SHP77 treated with DMSO at 0.1 percent for 48 hours (cell line): ENCODE data around the gene C1QTNF8.

ENCODE experiments used
- DNase-seq: peaks from one replicate; lab custom pipeline; 2025; lab: John Stamatoyannopoulos, UW

Gene C1QTNF8

DNA sequence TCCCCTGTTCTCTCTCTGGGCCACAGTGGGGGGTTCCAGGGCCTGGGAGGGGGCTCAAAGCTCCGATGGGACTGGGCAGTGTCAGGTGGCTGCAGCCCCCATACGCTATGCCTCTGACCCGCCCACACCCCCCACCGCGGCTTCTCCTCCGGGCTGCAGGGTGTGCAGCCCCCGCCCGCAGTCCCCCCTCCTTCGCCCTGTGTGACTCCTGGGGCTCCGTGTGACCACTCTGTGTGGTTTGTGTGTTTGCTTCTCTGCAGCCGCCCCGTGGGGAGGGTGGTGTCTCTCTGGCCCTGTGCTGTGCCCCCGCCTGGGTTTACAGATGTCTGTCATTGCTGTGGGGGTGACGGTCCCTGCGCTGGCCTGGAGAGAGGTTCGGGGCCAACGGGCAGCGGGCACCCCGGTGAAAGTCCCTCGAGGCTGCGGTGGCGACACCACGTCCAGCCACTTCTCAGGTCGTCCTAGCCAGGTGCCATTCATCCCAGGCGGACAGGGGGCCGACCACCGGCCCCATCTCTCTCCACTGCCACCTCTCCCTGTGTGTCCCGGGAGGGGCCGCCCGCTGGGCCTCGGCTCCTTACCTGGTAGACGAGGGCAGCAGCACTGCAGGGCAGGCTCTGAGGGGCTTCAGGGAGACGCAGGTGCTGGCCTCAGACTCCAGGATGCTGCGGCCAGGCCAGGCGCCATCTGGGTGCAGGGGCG is 18.0 kb downstream of the C1QTNF8 start:
- DNase-seq, result no peak

DNA sequence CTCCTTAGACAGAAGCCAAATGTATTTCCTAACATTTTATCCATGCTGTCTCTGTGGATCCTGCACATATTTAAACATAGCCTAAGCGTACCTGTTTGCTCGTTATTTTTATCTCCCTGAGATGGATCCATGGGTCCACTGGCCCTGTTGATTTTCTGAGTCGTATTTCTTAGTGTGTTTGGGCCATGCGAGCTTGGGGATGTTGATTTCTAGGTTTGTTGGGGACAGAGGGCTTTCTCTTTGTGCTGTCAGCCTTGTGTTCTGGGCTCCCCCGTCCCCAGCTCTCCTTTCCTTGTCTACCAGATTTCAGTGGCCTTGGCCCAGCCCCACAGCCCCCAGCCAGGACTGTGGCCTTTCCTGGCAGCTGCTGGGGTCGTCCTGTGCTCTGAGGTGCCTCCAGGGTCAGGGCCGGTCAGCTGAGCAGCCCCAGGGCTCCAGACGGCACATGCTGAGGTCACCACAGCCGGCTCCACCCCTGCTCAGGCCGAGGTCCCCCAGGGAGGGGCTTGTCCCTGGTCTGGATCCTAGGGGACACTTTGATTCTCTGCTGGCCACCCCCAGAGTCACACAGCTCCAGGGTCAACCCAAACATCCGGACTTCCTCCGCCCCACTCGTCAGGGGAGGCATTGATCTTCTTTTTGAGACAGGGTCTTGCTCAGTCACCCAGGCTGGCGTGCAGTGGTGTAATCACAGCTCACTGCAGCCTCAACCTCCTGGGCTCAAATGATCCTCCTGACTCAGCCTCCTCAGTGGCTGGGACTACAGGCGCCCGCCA is 19.1 kb downstream of the C1QTNF8 start:
- DNase-seq, result no peak

DNA sequence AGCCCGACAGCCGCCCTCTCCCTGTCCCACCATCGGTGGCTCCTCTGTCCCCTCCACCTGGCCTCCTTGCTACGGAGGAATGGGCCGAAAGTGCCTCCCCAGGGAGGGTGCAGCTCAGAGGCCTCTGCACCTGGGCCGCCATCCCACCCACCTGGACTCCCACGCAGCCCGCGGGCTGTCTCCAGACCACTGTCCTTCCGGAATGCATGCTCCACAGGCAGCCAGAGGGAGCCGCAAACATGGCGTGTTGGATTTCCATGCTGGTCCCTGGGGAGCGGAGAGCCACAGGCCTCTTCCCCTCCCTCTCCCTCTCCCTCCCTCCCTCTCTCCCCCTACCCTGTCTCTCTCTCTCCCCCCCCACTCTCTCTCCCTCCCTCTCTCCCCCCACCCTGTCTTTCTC is 20.5 kb downstream of the C1QTNF8 start:
- no peak for DNase-seq

DNA sequence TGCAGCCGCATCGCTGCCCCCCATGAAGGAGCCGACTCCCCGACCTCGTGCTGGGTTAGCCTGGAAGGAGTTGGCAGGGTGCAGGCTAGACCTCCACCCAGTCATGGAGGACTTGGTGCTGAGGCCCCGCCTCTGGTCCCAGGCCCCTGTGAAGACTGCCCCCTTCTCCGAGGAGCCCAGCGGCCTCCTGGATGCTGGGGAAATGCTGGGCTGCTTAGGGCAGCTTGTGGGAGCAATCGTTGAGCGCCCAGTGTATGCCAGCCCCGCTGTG is 21.7 kb downstream of the C1QTNF8 start:
- no peak for DNase-seq

DNA sequence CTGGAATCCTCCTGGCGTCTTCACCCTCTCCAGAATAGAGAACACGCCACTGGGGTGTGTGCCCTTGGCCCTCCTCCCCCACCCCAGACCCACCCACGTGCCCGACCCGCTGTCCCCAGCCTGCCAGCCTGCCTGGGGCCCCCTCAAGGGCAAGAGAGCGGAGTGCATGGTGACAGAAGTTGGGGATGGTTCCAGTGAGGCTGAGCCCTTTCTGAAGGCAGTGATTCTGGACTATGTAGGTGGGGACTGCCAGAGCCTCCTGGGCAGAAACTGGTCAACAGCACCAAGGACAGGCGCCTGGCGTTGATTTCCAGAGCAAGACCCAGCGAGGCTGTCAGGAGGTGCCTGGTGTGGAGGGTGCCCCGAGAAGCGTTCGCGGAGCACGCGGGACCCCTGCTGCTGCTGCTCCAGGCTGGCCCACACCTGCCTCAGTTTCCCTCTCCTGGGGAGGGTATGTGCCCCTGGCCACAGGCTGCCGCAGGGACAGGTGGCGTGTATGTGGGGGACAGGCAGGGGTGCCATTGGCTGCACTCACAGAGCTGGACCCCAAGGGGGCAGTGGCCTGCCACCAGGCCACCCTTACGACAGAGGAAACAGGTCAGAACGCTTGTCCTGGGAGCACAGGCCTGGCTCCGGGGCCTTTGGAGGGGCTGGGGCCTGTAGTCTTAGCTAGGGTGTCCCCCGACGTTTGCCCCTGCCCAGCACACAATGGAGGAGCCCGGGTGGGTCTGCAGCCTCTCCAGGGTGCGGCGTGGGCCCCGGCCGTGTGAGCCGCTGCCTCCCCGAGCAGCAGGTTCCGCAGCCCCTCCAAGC is 22.3 kb downstream of the C1QTNF8 start:
- no peak for DNase-seq

DNA sequence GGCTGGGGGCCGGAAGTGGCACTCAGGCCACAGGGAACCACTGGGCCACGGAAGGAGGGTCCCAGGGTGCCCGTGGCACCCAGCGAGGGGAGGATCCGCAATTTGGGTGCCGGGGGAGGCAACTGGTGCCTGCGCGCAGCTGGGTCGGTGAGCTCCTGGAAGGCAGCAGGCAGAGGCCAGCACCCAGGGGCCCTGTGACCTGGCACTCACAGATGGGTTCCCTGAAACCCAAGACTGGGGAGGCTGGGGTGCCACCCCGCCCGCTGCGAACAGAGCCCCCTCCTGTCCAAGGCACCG is 22.8 kb downstream of the C1QTNF8 start:
- DNase-seq, result no peak

DNA sequence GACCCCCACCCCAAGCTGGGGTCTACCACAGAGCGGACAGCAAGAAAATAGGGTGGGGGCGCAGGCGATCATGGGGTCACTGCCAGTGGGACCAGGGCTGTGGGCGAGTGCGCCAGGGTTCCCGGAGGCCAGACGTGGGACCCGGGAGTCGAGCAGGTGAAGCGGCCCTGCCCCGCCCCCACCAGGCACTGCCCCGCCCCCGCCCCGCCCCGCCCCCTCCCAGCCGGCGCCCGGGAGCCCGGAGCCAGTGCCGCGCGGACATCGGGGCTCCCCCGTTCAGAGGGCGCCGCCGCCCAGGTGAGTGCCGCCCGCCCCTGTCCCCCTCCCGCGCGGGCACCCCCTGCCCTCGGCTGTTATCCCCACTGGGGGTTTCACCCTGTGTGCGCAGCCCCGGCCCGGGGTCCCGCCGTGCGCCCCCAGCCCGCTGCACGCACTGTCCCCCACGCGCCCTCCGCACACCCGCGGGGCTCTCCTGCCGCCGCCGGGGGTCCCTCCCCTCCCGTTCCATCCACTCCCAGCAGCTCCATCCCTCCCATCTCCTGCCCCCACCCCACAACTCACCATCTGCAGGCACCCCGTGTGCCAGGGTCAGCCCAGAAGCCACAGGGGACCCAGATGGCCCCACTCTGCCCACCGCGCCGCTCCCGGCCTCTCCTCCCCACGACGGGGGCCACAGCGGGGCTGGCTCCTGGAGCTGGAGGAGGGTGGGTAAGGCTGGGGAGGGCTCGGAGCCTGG is 23.4 kb downstream of the C1QTNF8 start, which contains the start of gene SSTR5:
SSTR5 (plus strand) TSS at position 222 of the 736 bp plus-strand sequence. CDS start 6,122 bp downstream, outside the sequence.
- DNase-seq, result no peak

DNA sequence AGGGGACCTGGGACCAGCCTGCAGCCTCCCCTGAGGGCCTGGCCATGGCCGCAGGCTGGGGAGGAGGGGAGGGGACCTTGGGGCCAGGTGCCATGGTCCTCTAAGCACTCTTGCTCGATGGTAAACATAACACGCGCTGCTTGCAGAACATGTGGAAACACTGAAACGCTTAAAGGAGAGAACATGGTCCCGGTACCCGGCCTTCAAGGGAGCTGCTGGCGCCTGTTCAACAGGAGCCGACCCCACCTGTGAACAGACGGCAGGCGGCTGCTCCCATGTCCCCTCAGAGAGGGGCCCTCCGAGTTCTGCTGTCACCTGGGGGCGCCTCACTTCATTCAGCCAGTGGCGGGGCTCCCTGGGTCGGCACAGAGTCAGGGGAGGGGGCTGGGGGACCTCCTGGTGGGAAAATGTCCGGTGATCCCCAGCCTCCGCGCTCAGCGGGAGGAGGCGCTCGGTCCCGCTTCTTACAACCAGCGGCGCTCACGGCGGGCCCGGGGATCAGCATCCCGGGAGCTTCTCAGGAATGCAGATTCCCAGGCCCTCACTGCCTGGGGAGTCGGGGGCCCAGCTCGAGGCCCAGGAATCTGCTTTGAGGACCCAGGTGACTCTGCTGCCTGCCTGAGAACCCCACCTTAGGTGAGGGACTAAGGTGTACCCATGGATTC is 24.4 kb downstream of the C1QTNF8 start:
- no peak for DNase-seq

DNA sequence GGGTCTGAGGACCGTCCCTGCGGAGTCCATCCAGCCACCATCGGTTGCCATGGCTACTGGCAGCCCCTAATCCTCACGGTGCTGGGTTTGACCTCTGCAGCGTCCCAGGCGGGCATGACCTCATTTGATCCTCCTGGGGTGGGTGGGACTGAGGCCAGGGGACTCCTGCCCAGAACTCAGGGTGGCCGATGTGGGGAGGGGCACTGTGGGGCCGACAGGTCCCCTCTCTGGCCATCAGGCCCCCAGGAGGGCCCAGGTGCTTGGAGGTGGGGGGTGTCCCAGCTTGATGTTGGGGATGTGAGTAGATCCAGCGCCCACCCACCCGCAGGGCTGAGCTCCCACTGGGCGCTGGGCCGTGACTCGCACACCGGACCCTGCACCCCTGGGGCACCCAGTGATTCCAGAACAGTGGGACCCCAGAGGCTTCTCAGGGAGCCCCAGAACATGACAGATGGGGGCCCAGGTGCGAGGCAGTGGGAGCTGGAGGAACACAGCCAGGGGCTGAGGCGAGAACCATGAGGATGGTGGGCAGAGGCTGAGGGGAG is 25.1 kb downstream of the C1QTNF8 start:
- no peak for DNase-seq

DNA sequence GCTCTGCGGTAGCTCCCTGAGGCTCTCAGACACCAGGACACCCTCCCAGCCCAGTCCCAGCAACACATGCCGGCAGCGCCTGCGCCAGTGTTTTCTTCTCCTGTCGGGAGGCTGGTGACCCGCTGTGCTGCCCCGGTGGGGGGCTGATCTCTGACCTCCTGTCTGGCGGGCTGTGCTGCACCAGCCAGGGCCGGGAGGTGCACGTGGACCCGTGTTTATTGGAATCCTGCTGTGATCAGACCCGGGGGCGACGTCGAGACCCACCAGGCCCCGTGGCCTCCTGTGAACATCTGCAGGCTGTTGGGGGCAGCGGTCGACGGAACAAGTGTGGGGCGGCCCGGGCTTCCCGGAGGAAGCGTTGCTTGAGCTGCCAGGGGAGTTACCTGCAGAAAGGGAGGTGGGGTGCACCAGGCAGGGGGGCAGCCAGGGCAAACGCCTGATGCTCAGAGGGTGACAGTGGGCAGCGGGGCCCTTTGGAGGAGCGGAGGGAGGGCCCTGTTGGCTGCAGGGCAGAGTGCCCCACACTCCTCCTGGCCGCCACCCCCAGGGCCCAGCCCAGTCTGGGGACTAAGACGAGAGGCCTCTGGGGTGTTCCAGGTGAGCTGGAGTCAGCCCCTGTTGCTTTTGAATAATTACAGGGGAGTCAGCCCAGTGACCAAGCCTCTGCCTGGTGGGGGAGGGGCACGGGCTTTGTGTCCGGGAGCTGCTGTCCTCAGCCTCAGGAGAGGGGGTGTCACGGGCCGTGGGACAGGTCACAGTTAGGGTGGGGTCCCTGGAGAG is 25.8 kb downstream of the C1QTNF8 start:
- no peak for DNase-seq

DNA sequence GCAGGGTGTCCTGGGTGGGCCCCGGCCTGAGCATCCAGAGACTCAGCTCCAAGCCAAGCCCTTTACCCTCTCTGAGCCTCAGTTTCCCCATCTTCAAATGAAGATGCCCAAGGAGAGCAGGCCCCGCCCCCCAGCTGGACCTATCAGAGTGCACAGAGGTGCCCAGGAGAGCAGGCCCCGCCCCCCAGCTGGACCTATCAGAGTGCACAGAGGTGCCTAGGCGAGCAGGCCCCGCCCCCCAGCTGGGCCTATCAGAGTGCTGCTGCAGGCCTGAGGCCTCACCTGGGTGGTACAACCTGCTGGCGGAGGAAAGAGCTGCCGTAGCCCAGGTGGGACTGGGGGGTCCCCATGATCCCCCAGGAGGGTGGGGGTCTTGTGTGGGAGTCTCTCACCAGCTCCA is 26.9 kb downstream of the C1QTNF8 start:
- DNase-seq, result no peak

DNA sequence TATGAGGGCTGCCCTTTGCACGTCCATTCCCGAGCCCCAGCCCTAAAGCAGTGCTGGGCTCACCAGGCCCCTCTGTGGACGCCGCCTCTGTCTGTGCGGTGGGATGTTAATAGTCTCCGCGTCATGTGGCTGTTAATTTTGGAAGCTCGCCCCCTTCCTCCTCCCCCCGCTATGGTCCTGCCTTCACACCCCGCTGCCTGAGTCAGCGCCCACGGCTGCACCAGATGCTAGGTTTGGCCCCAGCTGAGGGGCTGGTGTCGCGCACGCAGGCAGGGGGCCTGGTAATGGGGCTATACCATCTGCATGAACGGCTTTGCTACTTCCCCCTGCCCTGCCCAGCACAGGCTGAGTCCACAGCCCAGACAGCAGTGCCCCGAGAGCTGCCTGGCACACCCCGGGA is 27.6 kb downstream of the C1QTNF8 start:
- DNase-seq, result no peak

DNA sequence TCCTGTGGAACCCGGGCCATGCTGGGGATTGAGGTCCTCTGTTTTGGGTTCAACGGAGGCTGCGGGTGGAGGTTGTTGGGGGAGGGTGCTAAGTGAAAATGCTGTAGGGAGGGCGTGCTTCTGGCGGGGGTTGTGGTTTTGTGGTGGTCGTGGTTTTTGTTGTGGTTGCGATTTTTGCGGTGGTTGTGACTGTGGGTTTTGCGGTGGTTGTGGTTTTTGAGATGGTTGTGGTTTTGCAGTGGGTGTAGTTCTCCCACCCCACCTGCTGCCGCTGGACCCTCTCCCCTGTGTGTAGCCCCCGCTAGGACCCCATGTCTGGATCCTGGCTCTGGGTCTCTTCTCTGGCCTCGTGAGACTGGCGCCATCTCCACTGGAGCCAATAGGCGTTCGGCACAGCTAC is 28.4 kb downstream of the C1QTNF8 start:
- no peak for DNase-seq

DNA sequence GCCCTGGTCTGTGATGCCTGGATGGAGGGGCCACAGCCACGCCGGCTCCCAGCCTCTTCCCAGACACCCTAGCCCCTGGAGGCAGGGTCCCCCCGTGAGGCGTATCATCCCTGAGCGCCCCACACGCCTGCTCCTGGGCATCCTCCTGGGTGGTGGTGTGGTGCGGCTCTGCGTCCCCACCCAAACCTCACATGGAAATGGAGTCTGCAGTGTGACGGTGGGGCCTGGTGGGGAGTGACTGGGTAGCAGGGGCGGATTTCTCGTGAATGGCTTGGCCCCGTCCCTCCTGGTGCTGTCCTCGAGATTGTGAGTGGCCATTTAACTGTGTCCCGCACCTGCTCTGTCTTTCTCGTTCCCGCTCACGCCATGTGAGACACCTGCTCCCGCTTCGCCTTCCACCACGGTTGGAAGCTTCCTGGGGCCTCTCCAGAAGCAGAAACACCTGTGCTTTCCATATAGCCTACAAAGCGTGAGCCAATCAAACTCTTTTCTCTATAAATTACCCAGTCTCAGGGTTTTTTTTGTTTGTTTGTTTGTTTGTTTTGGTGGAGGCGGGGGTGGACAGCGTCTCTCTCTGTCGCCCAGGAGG is 29.4 kb downstream of the C1QTNF8 start:
- no peak for DNase-seq

DNA sequence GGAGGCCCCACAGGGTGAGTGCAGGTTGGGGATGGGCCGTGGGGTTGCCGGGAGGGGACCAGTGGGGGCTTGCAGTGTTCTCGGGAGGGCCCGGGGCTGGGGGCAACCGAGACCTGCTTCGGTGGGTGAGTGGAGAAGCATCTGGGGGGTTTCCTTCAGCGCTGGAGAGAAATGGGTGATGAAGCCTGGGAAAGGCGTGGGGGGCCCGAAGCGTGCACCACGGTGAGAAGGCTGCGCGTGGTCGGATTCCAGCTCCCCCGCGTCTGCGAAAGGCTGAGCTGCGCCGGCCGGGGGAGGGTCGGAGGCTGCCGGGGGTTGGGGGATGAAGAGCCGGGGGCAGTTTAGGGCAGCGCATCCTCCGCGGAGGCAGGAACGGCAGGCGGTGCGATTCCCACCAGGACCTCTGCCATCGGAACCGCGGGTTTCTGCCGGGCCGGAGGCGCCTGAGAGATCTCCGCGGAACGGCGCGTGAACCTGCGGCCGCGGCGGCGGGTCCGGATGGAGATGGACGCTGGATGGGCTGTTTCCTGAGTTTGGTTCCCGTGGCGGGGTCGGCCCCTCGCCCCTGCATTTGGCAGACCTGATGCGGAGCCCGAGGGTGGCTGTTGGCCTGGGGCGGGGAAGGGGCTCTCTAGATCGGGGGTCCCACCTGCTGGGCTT is 30.4 kb downstream of the C1QTNF8 start:
- no peak for DNase-seq

DNA sequence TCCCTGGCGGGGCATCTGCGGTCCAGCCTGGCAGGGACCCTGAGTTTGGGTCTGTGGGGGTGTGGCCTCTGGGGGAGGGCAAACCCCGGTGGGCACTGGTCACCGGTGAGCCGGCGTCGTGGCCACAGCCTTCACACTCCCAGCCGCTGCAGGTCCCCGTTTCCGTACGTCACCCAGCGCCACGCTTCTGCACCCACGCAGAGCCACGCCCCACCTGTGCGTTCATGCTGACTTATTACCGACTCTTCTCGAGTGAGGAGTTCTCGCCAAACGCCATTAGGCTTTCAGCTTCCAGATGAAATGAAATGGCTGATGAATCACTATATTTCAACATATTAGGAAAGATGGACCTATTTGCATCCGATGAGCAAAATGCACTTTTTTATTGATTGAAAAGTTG is 32.3 kb downstream of the C1QTNF8 start:
- no peak for DNase-seq

DNA sequence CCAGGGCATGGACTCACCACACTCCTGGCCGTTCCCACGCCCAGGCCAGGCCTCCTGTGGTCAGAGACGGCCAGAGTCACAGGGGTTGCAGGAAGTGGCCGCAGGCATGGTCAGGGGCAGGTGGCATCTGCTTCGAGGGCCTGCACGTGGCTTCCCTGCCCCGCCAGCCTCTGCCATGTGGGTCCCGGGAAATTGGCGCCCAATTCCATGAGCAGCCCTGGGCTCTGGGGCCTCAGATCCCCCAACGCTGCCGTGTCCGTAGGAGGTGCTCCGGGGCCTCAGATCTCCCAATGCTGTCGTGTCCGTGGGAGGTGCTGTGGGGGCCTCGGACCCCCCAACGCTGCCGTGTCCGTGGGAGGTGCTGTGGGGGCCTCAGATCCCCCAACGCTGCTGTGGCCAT is 33.1 kb downstream of the C1QTNF8 start:
- no peak for DNase-seq

DNA sequence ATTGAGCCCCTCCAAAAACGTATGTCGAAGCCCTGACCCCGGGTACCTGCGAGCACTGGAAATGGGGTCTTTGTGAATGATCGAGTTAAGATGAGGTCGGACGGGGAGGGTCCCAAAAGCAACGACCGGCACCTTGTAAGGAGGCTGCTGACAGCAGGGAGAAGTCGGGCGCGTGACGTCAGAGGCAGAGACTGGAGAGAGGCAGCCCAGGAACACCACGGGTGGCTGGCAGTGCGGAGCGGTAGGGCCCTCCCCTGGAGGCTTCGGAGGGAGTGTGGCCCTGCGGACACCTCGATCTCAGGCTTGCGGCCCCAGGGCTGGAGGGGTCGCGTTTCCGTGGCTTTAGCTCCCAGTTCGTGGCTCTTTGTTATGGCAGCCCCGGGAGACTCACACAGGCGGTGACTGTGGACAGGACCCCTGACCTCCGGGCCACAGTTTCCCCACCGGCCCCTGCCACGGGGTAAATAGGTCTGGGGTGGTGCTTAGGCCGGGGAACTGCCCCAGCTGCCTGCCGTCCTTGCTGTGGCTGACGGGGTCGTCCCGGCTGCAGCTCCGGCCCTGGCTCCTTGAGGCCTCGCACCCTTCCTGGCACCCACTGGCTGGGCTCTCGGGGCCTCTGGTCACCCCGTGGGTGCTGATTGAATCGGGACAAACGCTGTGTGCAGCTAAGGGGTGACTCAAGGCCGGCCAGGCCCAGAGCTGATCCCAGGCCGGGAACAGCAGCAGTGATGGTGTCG is 34.1 kb downstream of the C1QTNF8 start:
- DNase-seq, result no peak
